ENCODE results near the gene MAP6D1.

The MAP6D1 gene

GRCh38 chr3:183837894-183838293, 12.5 kb upstream of the MAP6D1 start:
- Histone ChIP-seq H3K4me1 (ENCODE audit: control insufficient read depth, insufficient read depth, low read length) (no peaks in the 10 kb centered on the region), H3K27me3 (ENCODE audit: control insufficient read depth, insufficient read depth, low read length) (no peaks in the 10 kb centered on the region), H3K36me3 (ENCODE audit: control insufficient read depth, insufficient read depth, low read length) (peaks cover 4% of the 10 kb centered on the region), H3K4me3 (ENCODE audit: low read length) (no peak overlapping the region), H3K9ac (ENCODE audit: low read length) (no peak overlapping the region), H3K9me3 (ENCODE audit: control insufficient read depth, low read length) (no peaks in the 10 kb centered on the region)

GRCh38 chr3:183837390-183837789, 12.0 kb upstream of the MAP6D1 start:
- Histone ChIP-seq H3K9ac (ENCODE audit: low read length) (no peak overlapping the region), H3K36me3 (ENCODE audit: control insufficient read depth, insufficient read depth, low read length) (peaks cover 4% of the 10 kb centered on the region), H3K27me3 (ENCODE audit: control insufficient read depth, insufficient read depth, low read length) (no peaks in the 10 kb centered on the region), H3K4me1 (ENCODE audit: control insufficient read depth, insufficient read depth, low read length) (no peaks in the 10 kb centered on the region), H3K9me3 (ENCODE audit: control insufficient read depth, low read length) (no peaks in the 10 kb centered on the region), H3K4me3 (ENCODE audit: low read length) (no peak overlapping the region)

DNA sequence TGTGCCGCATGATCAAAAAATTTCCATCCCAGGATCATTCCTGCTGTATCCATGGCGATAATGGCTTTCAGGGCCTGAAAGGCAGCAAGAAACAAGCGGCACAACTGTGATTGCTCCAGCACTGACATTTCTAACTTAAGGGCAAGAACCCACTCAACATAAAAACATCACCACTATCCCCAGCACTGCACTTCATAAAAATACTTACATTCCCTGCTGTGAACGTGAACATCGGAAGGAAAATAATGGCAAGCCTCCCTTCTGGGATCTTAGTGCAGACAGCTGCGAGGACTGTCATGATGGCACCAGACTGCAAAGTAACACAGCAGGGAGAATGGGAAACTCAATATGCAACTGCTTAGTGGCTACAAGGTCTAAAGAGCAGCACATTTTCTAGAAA, 8.1 kb upstream of the MAP6D1 start:
- Histone ChIP-seq H3K9me3 (ENCODE audit: control insufficient read depth, low read length) (no peaks in the 10 kb centered on the region), H3K4me1 (ENCODE audit: control insufficient read depth, insufficient read depth, low read length) (no peaks in the 10 kb centered on the region), H3K36me3 (ENCODE audit: control insufficient read depth, insufficient read depth, low read length) (peaks cover 4% of the 10 kb centered on the region), H3K4me3 (ENCODE audit: low read length) (no peak overlapping the region), H3K27me3 (ENCODE audit: control insufficient read depth, insufficient read depth, low read length) (no peaks in the 10 kb centered on the region), H3K9ac (ENCODE audit: low read length) (no peak overlapping the region)

DNA sequence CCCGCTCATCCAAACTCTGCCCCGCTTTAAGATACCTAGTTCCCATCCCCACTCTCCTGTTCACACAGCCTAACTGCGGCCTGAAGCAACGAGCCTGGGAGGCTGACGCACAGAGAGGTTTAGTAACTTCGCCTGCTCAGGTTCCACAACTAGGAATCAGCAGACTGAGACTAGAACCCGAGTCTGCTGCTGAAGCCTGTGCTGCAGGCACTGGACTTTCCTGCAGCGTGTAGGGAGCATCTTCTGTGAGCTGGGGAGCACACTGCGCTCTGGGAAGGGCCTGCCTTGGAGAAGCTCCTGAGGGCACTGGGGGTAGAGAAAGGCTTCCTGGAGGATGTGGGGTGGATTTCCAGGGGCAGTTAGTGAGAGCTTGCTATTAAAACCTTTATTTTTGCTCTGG, 4.8 kb upstream of the MAP6D1 start:
- Histone ChIP-seq H3K36me3 (ENCODE audit: control insufficient read depth, insufficient read depth, low read length) (peaks cover 4% of the 10 kb centered on the region), H3K4me3 (ENCODE audit: low read length) (no peak overlapping the region), H3K27me3 (ENCODE audit: control insufficient read depth, insufficient read depth, low read length) (no peaks in the 10 kb centered on the region), H3K4me1 (ENCODE audit: control insufficient read depth, insufficient read depth, low read length) (no peaks in the 10 kb centered on the region), H3K9ac (ENCODE audit: low read length) (no peak overlapping the region), H3K9me3 (ENCODE audit: control insufficient read depth, low read length) (no peaks in the 10 kb centered on the region)

GRCh38 chr3:183829466-183829865, 4.1 kb upstream of the MAP6D1 start:
- Histone ChIP-seq H3K36me3 (ENCODE audit: control insufficient read depth, insufficient read depth, low read length) (peaks cover 4% of the 10 kb centered on the region), H3K4me1 (ENCODE audit: control insufficient read depth, insufficient read depth, low read length) (peaks cover 5% of the 10 kb centered on the region), H3K4me3 (ENCODE audit: low read length) (no peak overlapping the region), H3K27me3 (ENCODE audit: control insufficient read depth, insufficient read depth, low read length) (peaks cover 4% of the 10 kb centered on the region), H3K9me3 (ENCODE audit: control insufficient read depth, low read length) (no peaks in the 10 kb centered on the region), H3K9ac (ENCODE audit: low read length) (no peak overlapping the region)

GRCh38 chr3:183828538-183828870, 3.1 kb upstream of the MAP6D1 start:
- Histone ChIP-seq H3K4me1 (ENCODE audit: control insufficient read depth, insufficient read depth, low read length) (peaks cover 6% of the 10 kb centered on the region), H3K9ac (ENCODE audit: low read length) (no peak overlapping the region), H3K27me3 (ENCODE audit: control insufficient read depth, insufficient read depth, low read length) (peaks cover 5% of the 10 kb centered on the region), H3K36me3 (ENCODE audit: control insufficient read depth, insufficient read depth, low read length) (peaks cover 4% of the 10 kb centered on the region), H3K9me3 (ENCODE audit: control insufficient read depth, low read length) (no peaks in the 10 kb centered on the region), H3K4me3 (ENCODE audit: low read length) (no peak overlapping the region)

DNA sequence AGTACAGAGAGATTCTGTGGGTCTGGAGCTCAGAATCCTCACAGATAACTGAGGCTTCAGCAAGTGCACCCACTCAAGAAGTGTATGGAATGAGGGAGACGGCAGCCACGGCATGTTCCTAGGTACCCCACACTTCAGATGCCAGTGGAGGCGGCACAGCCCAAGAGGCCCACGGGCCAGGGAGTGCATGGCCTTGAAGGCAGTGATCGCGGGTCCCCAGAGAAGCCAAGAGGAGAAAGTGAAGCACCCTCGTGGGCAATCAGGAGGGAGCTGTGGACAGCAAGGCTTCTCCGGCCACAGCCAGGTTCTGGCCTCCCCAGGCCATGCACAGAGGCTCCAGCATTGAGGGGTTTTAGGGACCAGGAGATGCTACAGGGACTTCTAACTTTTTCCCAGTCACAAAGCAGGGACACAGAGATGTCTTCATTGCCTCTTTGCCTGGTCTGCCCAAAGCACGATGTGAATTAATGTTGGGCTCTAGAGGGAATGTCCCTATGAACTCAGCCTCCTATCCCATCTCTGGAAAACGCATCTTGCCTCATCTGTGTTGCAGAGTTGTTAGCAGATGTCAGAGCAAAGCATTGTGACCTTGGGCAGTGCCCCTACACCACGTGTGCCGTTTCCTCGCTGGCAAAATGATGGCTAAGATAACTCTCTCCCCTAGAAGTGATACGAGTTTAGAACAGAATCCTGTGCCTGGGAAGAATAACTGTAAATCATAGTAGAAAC, 2.6 kb upstream of the MAP6D1 start:
- Histone ChIP-seq H3K9me3 (ENCODE audit: control insufficient read depth, low read length) (no peaks in the 10 kb centered on the region), H3K4me1 (ENCODE audit: control insufficient read depth, insufficient read depth, low read length) (peaks cover 6% of the 10 kb centered on the region), H3K4me3 (ENCODE audit: low read length) (no peak overlapping the region), H3K9ac (ENCODE audit: low read length) (no peak overlapping the region), H3K36me3 (ENCODE audit: control insufficient read depth, insufficient read depth, low read length) (no peaks in the 10 kb centered on the region), H3K27me3 (ENCODE audit: control insufficient read depth, insufficient read depth, low read length) (peaks cover 5% of the 10 kb centered on the region)

GRCh38 chr3:183826448-183827250, 1.3 kb upstream of the MAP6D1 start:
- Histone ChIP-seq H3K9ac (ENCODE audit: low read length) (no peak overlapping the region), H3K4me3 (ENCODE audit: low read length) (no peak overlapping the region), H3K36me3 (ENCODE audit: control insufficient read depth, insufficient read depth, low read length) (no peaks in the 10 kb centered on the region)

GRCh38 chr3:183824761-183825455, 469 bp downstream of the MAP6D1 start:
- Histone ChIP-seq H3K9ac (ENCODE audit: low read length) (peak overlapping the region; percentile 5), H3K9me3 (ENCODE audit: control insufficient read depth, low read length) (no peaks in the 10 kb centered on the region), H3K27me3 (ENCODE audit: control insufficient read depth, insufficient read depth, low read length) (peaks cover 5% of the 10 kb centered on the region), H3K4me1 (ENCODE audit: control insufficient read depth, insufficient read depth, low read length) (peaks cover 6% of the 10 kb centered on the region), H3K4me3 (ENCODE audit: low read length) (no peak overlapping the region), H3K36me3 (ENCODE audit: control insufficient read depth, insufficient read depth, low read length) (no peaks in the 10 kb centered on the region)

More at GRCh38 chr3:183826448-183827250, 1.3 kb upstream of the MAP6D1 start:
- peaks cover 6% of the 10 kb centered on the region for H3K4me1 ChIP-seq (ENCODE audit: control insufficient read depth, insufficient read depth, low read length)
- H3K27me3 ChIP-seq (ENCODE audit: control insufficient read depth, insufficient read depth, low read length), result peaks cover 5% of the 10 kb centered on the region
- H3K9me3 ChIP-seq (ENCODE audit: control insufficient read depth, low read length), result no peaks in the 10 kb centered on the region

GRCh38 chr3:183823963-183824362, 1.4 kb downstream of the MAP6D1 start:
- Histone ChIP-seq H3K27me3 (ENCODE audit: control insufficient read depth, insufficient read depth, low read length) (peaks cover 5% of the 10 kb centered on the region), H3K9ac (ENCODE audit: low read length) (no peak overlapping the region), H3K36me3 (ENCODE audit: control insufficient read depth, insufficient read depth, low read length) (no peaks in the 10 kb centered on the region), H3K4me3 (ENCODE audit: low read length) (no peak overlapping the region), H3K9me3 (ENCODE audit: control insufficient read depth, low read length) (no peaks in the 10 kb centered on the region), H3K4me1 (ENCODE audit: control insufficient read depth, insufficient read depth, low read length) (peaks cover 6% of the 10 kb centered on the region)

GRCh38 chr3:183822631-183823030, 2.7 kb downstream of the MAP6D1 start:
- Histone ChIP-seq H3K9ac (ENCODE audit: low read length) (no peak overlapping the region), H3K36me3 (ENCODE audit: control insufficient read depth, insufficient read depth, low read length) (no peaks in the 10 kb centered on the region), H3K4me1 (ENCODE audit: control insufficient read depth, insufficient read depth, low read length) (peaks cover 6% of the 10 kb centered on the region), H3K9me3 (ENCODE audit: control insufficient read depth, low read length) (no peaks in the 10 kb centered on the region), H3K4me3 (ENCODE audit: low read length) (no peak overlapping the region), H3K27me3 (ENCODE audit: control insufficient read depth, insufficient read depth, low read length) (peaks cover 5% of the 10 kb centered on the region)

DNA sequence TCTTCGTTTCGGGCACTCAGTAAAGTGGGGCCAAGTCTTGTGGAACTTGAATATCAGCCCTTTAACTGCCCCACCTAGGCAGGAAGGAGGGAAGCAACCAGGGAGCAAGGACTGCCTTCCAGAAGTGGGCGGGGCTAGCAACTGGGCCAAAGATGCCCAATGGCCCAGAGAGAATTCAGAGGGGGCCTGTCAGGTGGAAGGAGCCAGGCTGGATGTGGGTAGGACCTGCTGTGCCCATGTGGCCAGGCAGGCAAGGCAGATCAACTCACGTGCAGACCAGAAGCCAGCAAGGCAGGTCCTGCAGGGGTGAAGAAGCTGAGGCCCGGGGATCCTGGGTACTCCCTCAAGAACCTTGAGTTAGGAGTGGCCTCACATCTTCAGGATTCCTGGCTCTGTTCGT, 5.5 kb downstream of the MAP6D1 start:
- no peak overlapping the region for H3K4me3 ChIP-seq (ENCODE audit: low read length)
- H3K9me3 ChIP-seq (ENCODE audit: control insufficient read depth, low read length), result no peaks in the 10 kb centered on the region
- H3K9ac ChIP-seq (ENCODE audit: low read length), result no peak overlapping the region

More for the DNA sequence above, 5.5 kb downstream of the MAP6D1 start:
- Histone ChIP-seq H3K27me3 (ENCODE audit: control insufficient read depth, insufficient read depth, low read length) (peaks cover 5% of the 10 kb centered on the region), H3K36me3 (ENCODE audit: control insufficient read depth, insufficient read depth, low read length) (no peaks in the 10 kb centered on the region), H3K4me1 (ENCODE audit: control insufficient read depth, insufficient read depth, low read length) (peaks cover 5% of the 10 kb centered on the region)

Data from mucosa of stomach (tissue), 1 donor.